Skeletal muscle tissue (tissue), 5 donors: ENCODE measurements around the gene GATD1. TPM values are rescaled to one million over a fixed set of nuclear protein-coding genes. Genes with fewer than 3 reads are reported as not detected.

Experiments used
- H3K27ac ChIP-seq: one replicate; pipeline ENCODE4 v1.7.0; 2013; ENCODE audit warnings: mild to moderate bottlenecking, low read depth, low read length, inconsistent platforms
- H3K27me3 ChIP-seq, 3 donors: one replicate each; pipeline ENCODE4 v1.7.0; 2013; ENCODE audit warnings: low read length in 3 of 3; ENCODE audit not compliant: control insufficient read depth in 3 of 3, insufficient read depth in 3 of 3
- H3K36me3 ChIP-seq, 3 donors: one replicate each; pipeline ENCODE4 v1.7.0; 2013; ENCODE audit warnings: low read length in 3 of 3; ENCODE audit not compliant: control insufficient read depth in 3 of 3, insufficient read depth in 3 of 3
- H3K4me1 ChIP-seq, 3 donors: one replicate each; pipeline ENCODE4 v1.7.0; 2013; ENCODE audit warnings: low read length in 3 of 3, mild to moderate bottlenecking in 3 of 3; ENCODE audit not compliant: control insufficient read depth in 3 of 3, insufficient read depth in 3 of 3
- H3K4me3 ChIP-seq, 3 donors: one replicate each; pipeline ENCODE4 v1.7.0; 2013; ENCODE audit warnings: low read length in 3 of 3
- H3K9ac ChIP-seq, 3 donors: one replicate each; pipeline ENCODE4 v1.7.0; 2013; ENCODE audit warnings: low read length in 3 of 3, mild to moderate bottlenecking in 3 of 3, moderate library complexity in 2 of 3, low read depth in 1 of 3
- H3K9me3 ChIP-seq, 3 donors: one replicate each; pipeline ENCODE4 v1.7.0; 2013; ENCODE audit warnings: low read length in 3 of 3; ENCODE audit not compliant: control insufficient read depth in 3 of 3
- small RNA-seq: library from RNA; depleted of rRNA; stranded (forward); fragments of <200 nt; gene quantifications from one replicate; pipeline ENCODE3, GENCODE V24; 2014
- total RNA-seq: library from RNA; depleted of rRNA; stranded (reverse); fragments of >200 nt; gene quantifications from one replicate; pipeline ENCODE4 v1.2.3, GENCODE V29; 2014
- donor health status: Osteomylitis.

GATD1 gene
- total RNA-seq, 1 donor from 2014 or later, result 14.6 TPM

DNA sequence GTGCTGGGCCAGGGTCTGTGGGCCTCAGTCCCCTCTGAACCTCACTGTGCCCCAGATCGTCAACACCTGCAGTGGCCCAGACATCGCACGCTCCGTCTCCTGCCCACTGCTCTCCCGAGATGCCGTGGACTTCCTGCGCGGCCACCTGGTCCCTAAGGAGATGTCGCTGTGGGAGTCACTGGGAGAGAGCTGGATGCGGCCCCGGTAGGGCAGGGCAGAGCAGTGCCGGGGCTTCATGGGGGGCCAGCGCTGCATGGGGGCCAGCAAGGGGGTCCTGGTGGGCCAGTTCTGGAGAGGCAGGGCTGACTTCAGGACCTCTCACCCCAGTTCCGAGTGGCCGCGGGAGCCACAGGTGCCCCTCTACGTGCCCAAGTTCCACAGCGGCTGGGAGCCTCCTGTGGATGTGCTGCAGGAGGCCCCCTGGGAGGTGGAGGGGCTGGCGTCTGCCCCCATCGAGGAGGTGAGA is 54.9 kb downstream of the GATD1 start:
- peaks cover 0 to 12% (median 6%) of the 10 kb centered on the region in 3 donors for H3K4me1 ChIP-seq
- no peak overlapping the region for H3K9ac ChIP-seq
- no peak overlapping the region for H3K27ac ChIP-seq
- no peak overlapping the region for H3K4me3 ChIP-seq
- H3K36me3 ChIP-seq, result no peaks in the 10 kb centered on the region
- peaks cover 32 to 73% (median 49%) of the 10 kb centered on the region in 3 donors for H3K27me3 ChIP-seq
- H3K9me3 ChIP-seq, result no peaks in the 10 kb centered on the region

DNA sequence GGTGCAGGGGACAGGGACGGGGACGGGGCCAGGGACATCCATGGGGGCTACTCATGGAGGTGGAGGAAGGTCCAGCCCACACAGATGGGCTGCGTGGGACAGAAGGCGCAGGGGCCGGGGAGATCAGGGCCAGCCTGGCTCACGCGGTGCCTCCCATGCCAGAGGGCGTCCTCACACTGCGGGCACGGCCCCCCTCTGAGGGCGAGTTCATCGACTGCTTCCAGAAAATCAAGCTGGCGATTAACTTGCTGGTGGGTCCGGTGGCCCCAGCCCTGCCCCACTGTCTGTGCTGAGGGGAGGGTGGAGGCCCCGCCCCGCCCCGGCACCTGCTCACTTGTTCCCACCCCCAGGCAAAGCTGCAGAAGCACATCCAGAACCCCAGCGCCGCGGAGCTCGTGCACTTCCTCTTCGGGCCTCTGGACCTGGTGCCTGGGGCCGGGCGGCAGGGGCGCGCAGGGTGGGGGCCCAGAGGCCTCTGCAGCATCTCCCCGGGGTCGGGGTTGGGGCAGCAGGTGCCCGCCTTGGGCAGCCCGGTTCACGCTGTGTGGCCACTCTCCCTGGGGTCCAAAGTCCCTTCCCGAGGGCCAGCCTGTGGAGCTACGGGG is 55.4 kb downstream of the GATD1 start:
- Histone ChIP-seq H3K4me3 (no peak overlapping the region), H3K36me3 (no peaks in the 10 kb centered on the region), H3K27ac (no peak overlapping the region), H3K9me3 (no peaks in the 10 kb centered on the region), H3K9ac (no peak overlapping the region), H3K27me3 (peaks cover 32 to 71% (median 45%) of the 10 kb centered on the region in 3 donors), H3K4me1 (peaks cover 0 to 10% (median 6%) of the 10 kb centered on the region in 3 donors)

DNA sequence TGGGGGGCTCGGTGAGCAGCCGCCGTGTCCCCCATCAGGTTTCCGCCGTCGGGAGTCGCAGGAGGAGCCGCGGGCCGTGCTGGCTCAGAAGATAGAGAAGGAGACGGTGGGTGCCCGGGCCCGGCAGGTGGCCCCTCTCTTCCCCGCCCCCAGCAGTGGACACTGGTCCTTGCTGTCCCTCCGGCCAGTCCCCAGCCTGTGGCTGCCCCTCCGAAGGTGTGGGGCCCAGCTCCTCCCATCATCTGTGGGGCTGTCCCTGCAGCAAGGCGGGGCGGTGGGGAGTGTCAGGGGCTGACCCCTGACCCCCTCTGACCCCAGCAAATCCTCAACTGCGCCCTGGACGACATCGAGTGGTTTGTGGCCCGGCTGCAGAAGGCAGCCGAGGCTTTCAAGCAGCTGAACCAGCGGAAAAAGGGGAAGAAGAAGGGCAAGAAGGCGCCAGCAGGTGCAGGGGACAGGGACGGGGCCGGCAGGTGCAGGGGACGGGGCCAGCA is 56.0 kb downstream of the GATD1 start:
- peaks cover 0 to 10% (median 6%) of the 10 kb centered on the region in 3 donors for H3K4me1 ChIP-seq
- H3K9ac ChIP-seq, result no peak overlapping the region
- H3K9me3 ChIP-seq, result no peaks in the 10 kb centered on the region
- no peak overlapping the region for H3K27ac ChIP-seq
- no peaks in the 10 kb centered on the region for H3K36me3 ChIP-seq
- peaks cover 32 to 70% (median 42%) of the 10 kb centered on the region in 3 donors for H3K27me3 ChIP-seq
- no peak overlapping the region for H3K4me3 ChIP-seq

DNA sequence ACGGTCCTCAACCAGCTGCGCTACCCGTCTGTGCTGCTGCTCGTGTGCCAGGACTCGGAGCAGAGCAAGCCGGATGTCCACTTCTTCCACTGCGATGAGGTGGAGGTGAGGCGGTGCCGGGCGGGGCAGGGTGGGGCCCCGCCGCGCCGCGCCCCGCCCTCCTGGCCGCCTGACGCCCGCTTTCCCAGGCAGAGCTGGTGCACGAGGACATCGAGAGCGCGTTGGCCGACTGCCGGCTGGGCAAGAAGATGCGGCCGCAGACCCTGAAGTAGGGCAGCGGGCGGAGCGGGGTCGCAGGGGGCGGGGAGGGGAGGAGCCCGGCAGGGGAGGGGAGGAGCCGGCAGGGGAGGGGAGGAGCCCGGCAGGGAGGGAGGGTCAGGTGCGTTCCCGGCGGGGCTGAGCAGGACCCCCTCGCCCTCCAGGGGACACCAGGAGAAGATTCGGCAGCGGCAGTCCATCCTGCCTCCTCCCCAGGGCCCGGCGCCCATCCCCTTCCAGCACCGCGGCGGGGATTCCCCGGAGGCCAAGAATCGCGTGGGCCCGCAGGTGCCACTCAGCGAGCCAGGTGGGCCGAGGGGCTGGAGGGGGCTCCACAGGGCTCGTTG is 56.5 kb downstream of the GATD1 start:
- peaks cover 0 to 10% (median 6%) of the 10 kb centered on the region in 3 donors for H3K4me1 ChIP-seq
- H3K27me3 ChIP-seq, result peaks cover 32 to 69% (median 42%) of the 10 kb centered on the region in 3 donors
- no peaks in the 10 kb centered on the region for H3K9me3 ChIP-seq
- no peaks in the 10 kb centered on the region for H3K36me3 ChIP-seq
- H3K4me3 ChIP-seq, result no peak overlapping the region
- H3K27ac ChIP-seq, result no peak overlapping the region
- H3K9ac ChIP-seq, result no peak overlapping the region

DNA sequence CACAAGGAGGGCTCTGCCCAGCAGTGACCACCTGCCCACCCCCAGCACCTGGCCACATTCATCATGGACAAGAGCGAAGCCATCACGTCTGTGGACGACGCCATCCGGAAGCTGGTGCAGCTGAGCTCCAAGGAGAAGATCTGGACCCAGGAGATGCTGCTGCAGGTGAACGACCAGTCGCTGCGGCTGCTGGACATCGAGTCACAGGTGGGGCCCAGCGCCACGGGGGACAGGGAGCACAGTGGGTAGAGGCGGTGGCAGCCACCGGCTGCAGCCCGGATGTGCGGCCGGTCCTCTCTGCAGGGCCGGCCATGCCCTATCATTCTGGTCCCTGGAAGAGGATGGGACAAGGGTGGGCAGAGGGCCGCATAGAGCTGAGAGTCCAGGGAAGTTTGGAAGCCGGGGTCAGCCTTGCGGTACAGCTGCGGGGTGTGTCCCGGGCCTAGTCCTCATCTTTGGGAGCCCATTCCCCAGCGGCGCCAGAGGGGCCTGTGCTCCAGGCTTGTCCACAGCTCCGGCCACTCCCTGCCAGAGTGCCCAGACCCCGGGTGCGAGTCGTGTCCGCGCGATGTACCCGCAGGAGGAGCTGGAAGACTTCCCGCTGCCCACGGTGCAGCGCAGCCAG is 57.2 kb downstream of the GATD1 start:
- no peaks in the 10 kb centered on the region for H3K9me3 ChIP-seq
- H3K4me1 ChIP-seq, result peaks cover 0 to 10% (median 6%) of the 10 kb centered on the region in 3 donors
- no peaks in the 10 kb centered on the region for H3K36me3 ChIP-seq
- no peak overlapping the region for H3K27ac ChIP-seq
- no peak overlapping the region for H3K9ac ChIP-seq
- H3K4me3 ChIP-seq, result no peak overlapping the region
- peaks cover 32 to 62% (median 36%) of the 10 kb centered on the region in 3 donors for H3K27me3 ChIP-seq

DNA sequence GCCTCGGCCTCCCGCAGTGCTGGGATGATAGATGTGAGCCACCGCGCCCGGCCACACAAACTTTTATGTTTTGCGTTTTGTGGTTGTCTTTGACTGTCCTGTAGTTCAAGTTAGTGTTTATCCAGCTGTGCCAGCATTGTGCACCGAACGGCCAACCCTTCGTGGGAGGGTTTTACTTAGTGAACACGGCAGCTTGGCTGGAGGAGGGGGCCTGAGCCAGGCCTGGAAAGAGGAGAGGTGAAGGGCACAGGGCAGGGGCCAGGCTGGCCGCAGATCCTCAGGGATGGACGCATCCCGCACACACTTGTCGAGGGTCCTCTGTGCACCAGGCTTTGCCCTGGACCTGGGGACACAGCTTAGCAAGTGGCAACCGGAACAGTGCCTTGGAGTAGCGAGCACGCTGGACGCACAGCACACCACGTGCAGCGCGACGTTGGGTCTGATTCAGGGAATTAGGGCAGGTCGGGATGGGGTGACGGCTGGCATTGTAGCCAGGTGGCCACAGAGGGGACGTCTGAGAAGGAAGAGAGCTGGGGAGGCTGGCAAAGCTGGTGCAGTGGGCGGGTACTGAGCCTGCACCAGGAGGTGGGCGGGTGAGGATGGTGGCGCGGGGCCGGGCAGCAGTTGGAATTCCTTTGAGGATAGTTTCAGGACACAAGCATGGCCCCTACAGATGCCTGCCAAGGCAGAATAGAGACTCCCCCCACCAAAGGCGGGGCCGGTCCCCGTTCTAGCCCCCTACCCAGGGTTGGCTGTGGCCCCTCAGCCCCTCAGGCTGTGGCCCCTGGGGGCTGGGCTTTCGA is 57.9 kb downstream of the GATD1 start:
- Histone ChIP-seq H3K36me3 (no peaks in the 10 kb centered on the region), H3K9ac (no peak overlapping the region), H3K27me3 (peaks cover 31 to 55% (median 31%) of the 10 kb centered on the region in 3 donors), H3K27ac (no peak overlapping the region), H3K4me1 (peaks cover 0 to 10% (median 6%) of the 10 kb centered on the region in 3 donors), H3K4me3 (no peak overlapping the region), H3K9me3 (no peaks in the 10 kb centered on the region)

Small RNA genes lying within 50 kb of the gene (small RNA-seq; reads per million reads assigned to genes)
- gene SNORA52, result not detected

Other genes starting within 250 kb of the GATD1 start
- 63.2 TPM for gene HRAS, start 241.9 kb downstream of the GATD1 start, total RNA-seq
- gene LRRC56, start 240.0 kb downstream of the GATD1 start, total RNA-seq, result under 0.01 TPM
- under 0.01 TPM for gene LMNTD2, start 216.7 kb downstream of the GATD1 start, total RNA-seq
- 0.52 TPM for gene RASSF7, start 216.5 kb downstream of the GATD1 start, total RNA-seq
- gene PHRF1, start 201.0 kb downstream of the GATD1 start, total RNA-seq, result 21.9 TPM
- 6.8 TPM for gene IRF7, start 161.5 kb downstream of the GATD1 start, total RNA-seq
- gene CDHR5, start 152.5 kb downstream of the GATD1 start, total RNA-seq, result 1.0 TPM
- 74.6 TPM for gene SCT, start 150.3 kb downstream of the GATD1 start, total RNA-seq
- gene DRD4, start 140.2 kb downstream of the GATD1 start, total RNA-seq, result not detected
- gene DEAF1, start 82.3 kb downstream of the GATD1 start, total RNA-seq, result 17.2 TPM
- gene TMEM80, start 81.7 kb downstream of the GATD1 start, total RNA-seq, result 5.7 TPM
- gene EPS8L2, start 71.3 kb downstream of the GATD1 start, total RNA-seq, result 1.0 TPM
- 78.3 TPM for gene TALDO1, start 30.0 kb downstream of the GATD1 start, total RNA-seq
- not detected for gene CEND1, start 12.6 kb upstream of the GATD1 start, total RNA-seq
- gene SLC25A22, start 20.8 kb upstream of the GATD1 start, total RNA-seq, result 2.6 TPM
- 2.1 TPM for gene PIDD1, start 27.7 kb upstream of the GATD1 start, total RNA-seq
- 414 TPM for gene RPLP2, start 32.5 kb upstream of the GATD1 start, total RNA-seq
- 13.6 TPM for gene PNPLA2, start 41.4 kb upstream of the GATD1 start, total RNA-seq
- 5.7 TPM for gene CRACR2B, start 50.4 kb upstream of the GATD1 start, total RNA-seq
- gene CD151, start 55.5 kb upstream of the GATD1 start, total RNA-seq, result 94.5 TPM
- gene POLR2L, start 65.0 kb upstream of the GATD1 start, total RNA-seq, result 46.4 TPM
- 42.3 TPM for gene TSPAN4, start 65.4 kb upstream of the GATD1 start, total RNA-seq
- 26.1 TPM for gene CHID1, start 133.3 kb upstream of the GATD1 start, total RNA-seq
- 17.7 TPM for gene AP2A2, start 148.4 kb upstream of the GATD1 start, total RNA-seq